Measurements from ENCODE around the gene CCDC149. TPM values are rescaled to one million over a fixed set of nuclear protein-coding genes. Genes with fewer than 3 reads are reported as not detected.

The CCDC149 gene
- total RNA-seq, 1 donor from 2014 or later = 16.7 TPM

DNA sequence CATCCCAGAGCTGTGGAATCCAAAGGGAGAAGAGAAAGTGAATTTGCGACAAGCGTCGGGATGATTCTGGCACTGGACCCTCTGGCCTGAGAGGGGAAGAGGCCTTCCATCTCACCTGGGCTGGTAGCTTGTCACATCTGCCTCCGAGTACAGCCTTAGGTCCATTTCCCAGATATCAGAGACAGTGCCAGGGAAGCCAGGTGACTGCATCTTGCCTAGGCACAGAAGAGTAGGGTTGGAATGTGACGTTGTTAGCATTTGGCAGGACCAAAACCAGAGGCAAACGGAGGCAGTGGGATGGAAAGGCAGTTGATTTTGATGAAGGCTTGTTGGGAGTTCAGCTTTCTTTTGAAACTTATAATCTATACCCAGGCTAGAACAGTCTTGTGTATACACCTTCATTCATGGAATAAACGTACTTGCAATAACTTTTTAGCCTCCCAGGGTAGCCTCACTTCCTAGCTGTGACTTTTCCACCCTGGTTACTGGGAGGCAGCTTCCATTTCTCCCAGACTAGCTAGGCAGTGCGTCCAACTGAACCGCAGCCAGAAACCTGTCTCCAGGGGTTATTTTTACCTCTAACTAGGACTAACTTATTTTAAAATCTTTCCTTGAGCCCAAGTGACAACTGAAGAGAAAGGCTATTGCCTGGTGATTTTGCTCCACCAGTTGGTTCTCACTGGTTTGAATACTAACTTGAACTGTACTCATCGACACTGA lies 111.5 kb downstream of the CCDC149 start:
- H3K27me3 ChIP-seq = no peaks in the 10 kb centered on the region
- H3K4me1 ChIP-seq = peaks cover 34% of the 10 kb centered on the region
- TF ChIP-seq, protein P1, sequence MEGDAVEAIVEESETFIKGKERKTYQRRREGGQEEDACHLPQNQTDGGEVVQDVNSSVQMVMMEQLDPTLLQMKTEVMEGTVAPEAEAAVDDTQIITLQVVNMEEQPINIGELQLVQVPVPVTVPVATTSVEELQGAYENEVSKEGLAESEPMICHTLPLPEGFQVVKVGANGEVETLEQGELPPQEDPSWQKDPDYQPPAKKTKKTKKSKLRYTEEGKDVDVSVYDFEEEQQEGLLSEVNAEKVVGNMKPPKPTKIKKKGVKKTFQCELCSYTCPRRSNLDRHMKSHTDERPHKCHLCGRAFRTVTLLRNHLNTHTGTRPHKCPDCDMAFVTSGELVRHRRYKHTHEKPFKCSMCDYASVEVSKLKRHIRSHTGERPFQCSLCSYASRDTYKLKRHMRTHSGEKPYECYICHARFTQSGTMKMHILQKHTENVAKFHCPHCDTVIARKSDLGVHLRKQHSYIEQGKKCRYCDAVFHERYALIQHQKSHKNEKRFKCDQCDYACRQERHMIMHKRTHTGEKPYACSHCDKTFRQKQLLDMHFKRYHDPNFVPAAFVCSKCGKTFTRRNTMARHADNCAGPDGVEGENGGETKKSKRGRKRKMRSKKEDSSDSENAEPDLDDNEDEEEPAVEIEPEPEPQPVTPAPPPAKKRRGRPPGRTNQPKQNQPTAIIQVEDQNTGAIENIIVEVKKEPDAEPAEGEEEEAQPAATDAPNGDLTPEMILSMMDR (IDR thresholded peaks at IDR 0.05) = no peak
- TF ChIP-seq POLR2A (IDR thresholded peaks at IDR 0.05) = no peak
- no peak for TF ChIP-seq POLR2AphosphoS5 (IDR thresholded peaks at IDR 0.05; ENCODE audit: insufficient read depth in 1 of 2, low read depth in 1 of 2)
- intact Hi-C loops (cut with DNase I) = no loop called here
- peak overlapping the region; percentile 62 for H3K27ac ChIP-seq
- H3K9me3 ChIP-seq = no peaks in the 10 kb centered on the region
- H3K4me3 ChIP-seq = peak overlapping the region in 1 of 2 donors; percentile 27
- DNase-seq (ENCODE audit: extremely low spot score in 2 of 2) = peak in 1 of 2 donors; percentile 80
- H3K36me3 ChIP-seq = no peaks in the 10 kb centered on the region

DNA sequence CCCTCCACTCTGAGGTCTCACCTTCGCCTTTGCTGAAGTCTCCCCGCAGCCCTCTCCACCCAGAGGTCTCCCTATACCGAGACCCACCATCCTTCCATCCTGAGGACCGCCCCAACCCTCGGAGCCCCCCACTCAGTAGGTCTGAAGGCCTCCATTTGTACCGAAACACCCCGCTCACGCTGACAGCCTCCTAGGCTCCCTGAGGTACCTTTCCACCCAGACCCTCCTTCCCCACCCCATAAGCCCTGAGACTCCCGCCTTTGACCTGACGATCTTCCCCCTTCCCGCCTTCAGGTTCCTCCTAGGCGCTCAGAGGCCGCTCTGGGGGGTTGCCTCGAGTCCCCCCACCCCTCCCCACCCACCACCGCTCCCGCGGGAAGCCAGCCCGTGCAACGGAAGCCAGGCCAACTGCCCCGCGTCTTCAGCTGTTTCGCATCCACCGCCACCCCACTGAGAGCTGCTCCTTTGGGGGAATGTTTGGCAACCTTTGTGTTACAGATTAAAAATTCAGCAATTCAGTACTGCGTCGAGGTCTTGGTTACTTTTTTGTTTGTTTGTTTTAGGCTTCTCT lies 112.4 kb downstream of the CCDC149 start:
- Histone ChIP-seq H3K27me3 (no peaks in the 10 kb centered on the region), H3K27ac (peak overlapping the region; percentile 62), H3K4me1 (peaks cover 41% of the 10 kb centered on the region), H3K9me3 (no peaks in the 10 kb centered on the region), H3K4me3 (peak overlapping the region; percentile 27 to 33), H3K36me3 (no peaks in the 10 kb centered on the region)
- DNase-seq (ENCODE audit: extremely low spot score in 2 of 2) = no peak
- intact Hi-C loops (cut with DNase I) = no loop called here
- no peak for TF ChIP-seq POLR2AphosphoS5 (IDR thresholded peaks at IDR 0.05; ENCODE audit: insufficient read depth in 1 of 2, low read depth in 1 of 2)
- no peak for TF ChIP-seq POLR2A (IDR thresholded peaks at IDR 0.05)
- TF ChIP-seq, protein P1 (IDR thresholded peaks at IDR 0.05) = no peak

GRCh38 chr4:24799544-24800324 lies 113.1 kb downstream of the CCDC149 start:
- H3K4me3 ChIP-seq = peak overlapping the region; percentile 27 to 33
- H3K27ac ChIP-seq = peak overlapping the region; percentile 62

GRCh38 chr4:24799196-24799543 lies 113.7 kb downstream of the CCDC149 start:
- no peaks in the 10 kb centered on the region for H3K27me3 ChIP-seq
- TF ChIP-seq POLR2AphosphoS5 (IDR thresholded peaks at IDR 0.05; ENCODE audit: insufficient read depth in 1 of 2, low read depth in 1 of 2) (no peak), POLR2A (IDR thresholded peaks at IDR 0.05) (no peak)
- TF ChIP-seq, protein P1 (IDR thresholded peaks at IDR 0.05) = no peak
- intact Hi-C loops (cut with DNase I) = loop anchor here (10.0 kb wide), 2 partner anchors 56 to 324 kb away; no protein-coding TSS in a partner anchor
- no peak overlapping the region for H3K27ac ChIP-seq
- H3K4me3 ChIP-seq = no peak overlapping the region
- H3K4me1 ChIP-seq = peaks cover 50% of the 10 kb centered on the region
- DNase-seq (ENCODE audit: extremely low spot score in 2 of 2) = no peak
- no peaks in the 10 kb centered on the region for H3K9me3 ChIP-seq
- H3K36me3 ChIP-seq = no peaks in the 10 kb centered on the region

More at GRCh38 chr4:24799544-24800324, 113.1 kb downstream of the CCDC149 start:
- Histone ChIP-seq H3K9me3 (no peaks in the 10 kb centered on the region), H3K36me3 (no peaks in the 10 kb centered on the region), H3K27me3 (no peaks in the 10 kb centered on the region), H3K4me1 (peaks cover 44% of the 10 kb centered on the region)
- intact Hi-C loops (cut with DNase I) = loop anchor here (10.0 kb wide), 2 partner anchors 55 to 325 kb away; no protein-coding TSS in a partner anchor
- TF ChIP-seq, protein P1 (IDR thresholded peaks at IDR 0.05) = no peak
- no peak for TF ChIP-seq POLR2AphosphoS5 (IDR thresholded peaks at IDR 0.05; ENCODE audit: insufficient read depth in 1 of 2, low read depth in 1 of 2)
- no peak for TF ChIP-seq POLR2A (IDR thresholded peaks at IDR 0.05)
- no peak for DNase-seq (ENCODE audit: extremely low spot score in 2 of 2)

Data from vagina (tissue), 2 donors.